CMK (cell line): ENCODE results near the gene PLXNA2.

Experiments used
- DNase-seq: peaks from one replicate; pipeline ENCODE4 v3.0.0-alpha.2; 2010; ENCODE audit warnings: low read depth

PLXNA2 gene

GRCh38 chr1:208242941-208243526 lies 1.1 kb downstream of the PLXNA2 start:
- DNase-seq: no peak

GRCh38 chr1:208242146-208242545 lies 2.0 kb downstream of the PLXNA2 start:
- no peak for DNase-seq

GRCh38 chr1:208241512-208241911 lies 2.7 kb downstream of the PLXNA2 start:
- DNase-seq: no peak

- DNase-seq: no peak
These were observed 3.4 kb downstream of the PLXNA2 start for GRCh38 chr1:208240662-208241355.

GRCh38 chr1:208239473-208240381 lies 4.5 kb downstream of the PLXNA2 start:
- DNase-seq: no peak

GRCh38 chr1:208238710-208239472 lies 5.3 kb downstream of the PLXNA2 start:
- DNase-seq: no peak

- no peak for DNase-seq
These were observed 6.9 kb downstream of the PLXNA2 start for GRCh38 chr1:208237241-208237640.

- no peak for DNase-seq
These were observed 8.0 kb downstream of the PLXNA2 start for GRCh38 chr1:208235982-208236761.

GRCh38 chr1:208235356-208235981 lies 8.7 kb downstream of the PLXNA2 start:
- DNase-seq: no peak

- no peak for DNase-seq
These were observed 9.5 kb downstream of the PLXNA2 start for GRCh38 chr1:208234721-208235120.

GRCh38 chr1:208233978-208234377 lies 10.2 kb downstream of the PLXNA2 start:
- DNase-seq: no peak

GRCh38 chr1:208233546-208233945 lies 10.6 kb downstream of the PLXNA2 start:
- no peak for DNase-seq

GRCh38 chr1:208232662-208233038 lies 11.5 kb downstream of the PLXNA2 start:
- no peak for DNase-seq

GRCh38 chr1:208231881-208232661 lies 12.1 kb downstream of the PLXNA2 start:
- no peak for DNase-seq

GRCh38 chr1:208230668-208231529 lies 13.3 kb downstream of the PLXNA2 start:
- DNase-seq: no peak

- DNase-seq: no peak
These were observed 15.6 kb downstream of the PLXNA2 start for GRCh38 chr1:208228550-208228949.

- DNase-seq: no peak
These were observed 16.2 kb downstream of the PLXNA2 start for GRCh38 chr1:208228026-208228425.

GRCh38 chr1:208227366-208227765 lies 16.8 kb downstream of the PLXNA2 start:
- no peak for DNase-seq
